PFSK-1 (cell line): ENCODE measurements around the gene FOXL2NB.

Experiments used
- POLR2AphosphoS5 ChIP-seq: IDR thresholded peaks from 2 replicates; pipeline ENCODE4 v1.6.1; 2012; ENCODE audit warnings: low read depth, mild to moderate bottlenecking, control low read depth, low read length, moderate library complexity
- REST ChIP-seq, 2 experiments: IDR thresholded peaks; 2 replicates each; pipeline versions ENCODE4 v1.6.1 to v1.8.0; 2011 to 2012; ENCODE audit warnings: low read depth in 2 of 2, low read length in 2 of 2, control low read depth in 1 of 2, inconsistent platforms in 1 of 2, mild to moderate bottlenecking in 1 of 2, moderate library complexity in 1 of 2; ENCODE audit not compliant: insufficient read depth in 1 of 2
- TAF1 ChIP-seq: IDR thresholded peaks from 2 replicates; pipeline ENCODE4 v1.6.1; 2012; ENCODE audit warnings: low read length, control low read depth, borderline replicate concordance; ENCODE audit not compliant: insufficient read depth

GRCh38 chr3:138940446-138940845, 6.6 kb upstream of the FOXL2NB start:
- TF ChIP-seq POLR2AphosphoS5 (no peak), TAF1 (no peak), REST (IDR thresholded peaks at IDR 0.05; ENCODE audit: insufficient read depth in 1 of 2, low read depth in 2 of 2, low read length in 2 of 2) (no peak)
